ENCODE measurements around the gene SLC27A5. TPM values are rescaled to one million over a fixed set of nuclear protein-coding genes. Genes with fewer than 3 reads are reported as not detected.
A peak's percentile ranks its signal among the peaks of the same experiment; 100 is the strongest.

SLC27A5 gene
- total and polyA plus RNA-seq, 2 experiments from 2014 or later: 9.0 to 19.1 TPM

GRCh38 chr19:58557221-58558065 lies 45.7 kb upstream of the SLC27A5 start:
- no peak for TF ChIP-seq EZH2 (IDR thresholded peaks at IDR 0.05; ENCODE audit: borderline replicate concordance)
- TF ChIP-seq CTCF (IDR thresholded peaks at IDR 0.05; ENCODE audit: poor library complexity): no peak
- TF ChIP-seq EZH2phosphoT487 (IDR thresholded peaks at IDR 0.05; ENCODE audit: low read depth, severe bottlenecking, unreplicated experiment): no peak
- Histone ChIP-seq H3K9me3 (ENCODE audit: low read depth) (no peaks in the 10 kb centered on the region), H3K27ac (peak overlapping the region; percentile 96), H2AFZ (no peak overlapping the region), H3K79me2 (peaks cover 67% of the 10 kb centered on the region), H3K4me1 (ENCODE audit: insufficient read depth) (peaks cover 27% of the 10 kb centered on the region), H3K36me3 (replicated peaks; ENCODE audit: insufficient read depth, low read depth) (no peaks in the 10 kb centered on the region), H4K20me1 (ENCODE audit: insufficient read depth, poor library complexity, severe bottlenecking) (no peaks in the 10 kb centered on the region), H3K27me3 (no peaks in the 10 kb centered on the region), H3K4me2 (peak overlapping the region; percentile 94), H3K4me3 (peak overlapping the region; percentile 78), H3K9me2 (replicated peaks; ENCODE audit: insufficient read depth) (no peaks in the 10 kb centered on the region)
- DNase-seq (ENCODE audit: low spot score): peak; percentile 5
- 51% methylated on average over 9 of the region's 12 CpGs for WGBS (ENCODE audit: low lambda C conversion rate, missing lambda C conversion rate)

- H3K27me3 ChIP-seq: no peaks in the 10 kb centered on the region
- no peaks in the 10 kb centered on the region for H3K36me3 ChIP-seq (replicated peaks; ENCODE audit: insufficient read depth, low read depth)
- H3K9me3 ChIP-seq (ENCODE audit: low read depth): no peaks in the 10 kb centered on the region
- H3K79me2 ChIP-seq: peaks cover 67% of the 10 kb centered on the region
- no peaks in the 10 kb centered on the region for H3K9me2 ChIP-seq (replicated peaks; ENCODE audit: insufficient read depth)
- H4K20me1 ChIP-seq (ENCODE audit: insufficient read depth, poor library complexity, severe bottlenecking): no peaks in the 10 kb centered on the region
- H3K4me1 ChIP-seq (ENCODE audit: insufficient read depth): peaks cover 27% of the 10 kb centered on the region
- TF ChIP-seq EZH2 (IDR thresholded peaks at IDR 0.05; ENCODE audit: borderline replicate concordance) (no peak), EZH2phosphoT487 (IDR thresholded peaks at IDR 0.05; ENCODE audit: low read depth, severe bottlenecking, unreplicated experiment) (no peak), CTCF (IDR thresholded peaks at IDR 0.05; ENCODE audit: poor library complexity) (no peak)
- WGBS (ENCODE audit: low lambda C conversion rate, missing lambda C conversion rate): 77% methylated on average over 10 of the region's 10 CpGs
- H3K4me3 ChIP-seq: no peak overlapping the region
- DNase-seq (ENCODE audit: low spot score): no peak
- H3K4me2 ChIP-seq: peak overlapping the region; percentile 94
- peak overlapping the region; percentile 96 for H3K27ac ChIP-seq
- no peak overlapping the region for H2AFZ ChIP-seq
Measured at GRCh38 chr19:58556622-58557220, 44.9 kb upstream of the SLC27A5 start.

GRCh38 chr19:58555920-58556621 lies 44.3 kb upstream of the SLC27A5 start:
- no peaks in the 10 kb centered on the region for H3K9me3 ChIP-seq (ENCODE audit: low read depth)
- DNase-seq (ENCODE audit: low spot score): peak; percentile 16
- peaks cover 61% of the 10 kb centered on the region for H3K79me2 ChIP-seq
- H3K4me3 ChIP-seq: no peak overlapping the region
- peak overlapping the region; percentile 94 for H3K4me2 ChIP-seq
- no peaks in the 10 kb centered on the region for H3K9me2 ChIP-seq (replicated peaks; ENCODE audit: insufficient read depth)
- H4K20me1 ChIP-seq (ENCODE audit: insufficient read depth, poor library complexity, severe bottlenecking): peaks cover under 1% of the 10 kb centered on the region
- no peaks in the 10 kb centered on the region for H3K36me3 ChIP-seq (replicated peaks; ENCODE audit: insufficient read depth, low read depth)
- no peaks in the 10 kb centered on the region for H3K27me3 ChIP-seq
- no peak overlapping the region for H2AFZ ChIP-seq
- H3K4me1 ChIP-seq (ENCODE audit: insufficient read depth): peaks cover 27% of the 10 kb centered on the region
- TF ChIP-seq CTCF (IDR thresholded peaks at IDR 0.05; ENCODE audit: poor library complexity) (no peak), EZH2phosphoT487 (IDR thresholded peaks at IDR 0.05; ENCODE audit: low read depth, severe bottlenecking, unreplicated experiment) (no peak), EZH2 (IDR thresholded peaks at IDR 0.05; ENCODE audit: borderline replicate concordance) (no peak)
- peak overlapping the region; percentile 96 for H3K27ac ChIP-seq
- WGBS (ENCODE audit: low lambda C conversion rate, missing lambda C conversion rate): 98% methylated on average over 12 of the region's 16 CpGs

All from hepatocyte (in vitro differentiated cells).